Muscle layer of colon (tissue), 2 donors: ENCODE data around the gene DOCK8.
"Not testable (repeated sequence)": the region's sequence is repeated elsewhere in the genome, so short reads cannot be mapped to it uniquely, and the experiment has no call there.

ENCODE experiments used
- H3K27ac ChIP-seq: one replicate; pipeline ENCODE4 v1.7.0; 2013; ENCODE audit warnings: low read depth, mild to moderate bottlenecking, low read length, moderate library complexity
- H3K27me3 ChIP-seq, 2 donors: one replicate each; pipeline ENCODE4 v1.7.0; 2013; ENCODE audit warnings: low read length in 2 of 2, mild to moderate bottlenecking in 2 of 2; ENCODE audit not compliant: insufficient read depth in 2 of 2, control insufficient read depth in 1 of 2
- H3K36me3 ChIP-seq: one replicate; pipeline ENCODE4 v1.7.0; 2013; ENCODE audit warnings: mild to moderate bottlenecking, low read length; ENCODE audit not compliant: insufficient read depth
- H3K4me1 ChIP-seq: one replicate; pipeline ENCODE4 v1.7.0; 2013; ENCODE audit warnings: mild to moderate bottlenecking, low read length; ENCODE audit not compliant: insufficient read depth
- H3K4me3 ChIP-seq, 2 donors: one replicate each; pipeline ENCODE4 v1.7.0; 2013; ENCODE audit warnings: low read length in 2 of 2, low read depth in 1 of 2, mild to moderate bottlenecking in 1 of 2, moderate library complexity in 1 of 2
- H3K9ac ChIP-seq: one replicate; pipeline ENCODE4 v1.7.0; 2013; ENCODE audit warnings: low read length
- H3K9me3 ChIP-seq: one replicate; pipeline ENCODE4 v1.7.0; 2013; ENCODE audit warnings: mild to moderate bottlenecking, low read length
- donor health status: abdominal sarcoma.
- donor health status: Adenocarcinoma of cecum.

Gene DOCK8

DNA sequence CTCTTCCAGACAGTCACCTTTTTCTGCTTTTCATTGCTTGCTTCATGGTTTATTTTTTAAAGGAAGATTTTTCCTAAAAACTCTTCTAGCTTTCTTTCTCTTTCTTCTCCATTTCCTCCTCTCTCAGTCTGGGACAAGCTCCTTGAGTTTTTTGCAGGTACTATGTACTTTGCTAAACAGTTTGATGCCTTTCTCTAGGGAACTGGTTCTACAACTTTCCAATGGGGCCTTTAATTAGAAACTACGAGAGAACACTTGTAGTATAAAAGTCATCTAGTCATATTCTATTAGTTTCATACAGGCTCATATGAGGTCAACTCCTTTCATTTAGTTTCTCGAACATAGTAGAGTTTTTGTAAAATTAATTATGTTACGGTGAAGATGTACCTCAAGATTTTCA is 189.6 kb downstream of the DOCK8 start:
- Histone ChIP-seq H3K4me3 (no peak overlapping the region), H3K36me3 (no peaks in the 10 kb centered on the region), H3K27ac (no peak overlapping the region), H3K9ac (no peak overlapping the region), H3K4me1 (no peaks in the 10 kb centered on the region), H3K9me3 (no peaks in the 10 kb centered on the region), H3K27me3 (no peaks in the 10 kb centered on the region)

DNA sequence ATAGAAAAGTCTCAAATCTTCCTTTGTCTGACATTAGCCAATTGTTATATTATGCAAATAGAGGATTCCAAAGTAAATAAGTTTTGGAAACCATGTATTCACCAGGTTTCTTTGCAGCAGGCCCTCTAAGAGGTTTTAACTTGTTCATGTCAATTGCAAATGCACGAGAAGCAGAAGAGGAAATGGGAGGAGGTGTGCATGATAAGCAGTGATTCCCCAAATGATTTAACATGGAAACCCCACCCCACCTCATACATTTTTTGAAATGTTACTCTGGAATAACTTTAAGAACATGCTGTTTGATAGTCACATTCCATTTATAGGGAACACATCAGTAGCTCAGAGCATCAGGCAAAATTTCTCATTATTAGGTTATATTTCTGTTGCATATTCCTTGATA is 190.7 kb downstream of the DOCK8 start:
- no peak overlapping the region for H3K9ac ChIP-seq
- H3K4me3 ChIP-seq, result no peak overlapping the region
- H3K9me3 ChIP-seq, result no peaks in the 10 kb centered on the region
- no peak overlapping the region for H3K27ac ChIP-seq
- H3K27me3 ChIP-seq, result no peaks in the 10 kb centered on the region
- H3K4me1 ChIP-seq, result no peaks in the 10 kb centered on the region
- no peaks in the 10 kb centered on the region for H3K36me3 ChIP-seq

DNA sequence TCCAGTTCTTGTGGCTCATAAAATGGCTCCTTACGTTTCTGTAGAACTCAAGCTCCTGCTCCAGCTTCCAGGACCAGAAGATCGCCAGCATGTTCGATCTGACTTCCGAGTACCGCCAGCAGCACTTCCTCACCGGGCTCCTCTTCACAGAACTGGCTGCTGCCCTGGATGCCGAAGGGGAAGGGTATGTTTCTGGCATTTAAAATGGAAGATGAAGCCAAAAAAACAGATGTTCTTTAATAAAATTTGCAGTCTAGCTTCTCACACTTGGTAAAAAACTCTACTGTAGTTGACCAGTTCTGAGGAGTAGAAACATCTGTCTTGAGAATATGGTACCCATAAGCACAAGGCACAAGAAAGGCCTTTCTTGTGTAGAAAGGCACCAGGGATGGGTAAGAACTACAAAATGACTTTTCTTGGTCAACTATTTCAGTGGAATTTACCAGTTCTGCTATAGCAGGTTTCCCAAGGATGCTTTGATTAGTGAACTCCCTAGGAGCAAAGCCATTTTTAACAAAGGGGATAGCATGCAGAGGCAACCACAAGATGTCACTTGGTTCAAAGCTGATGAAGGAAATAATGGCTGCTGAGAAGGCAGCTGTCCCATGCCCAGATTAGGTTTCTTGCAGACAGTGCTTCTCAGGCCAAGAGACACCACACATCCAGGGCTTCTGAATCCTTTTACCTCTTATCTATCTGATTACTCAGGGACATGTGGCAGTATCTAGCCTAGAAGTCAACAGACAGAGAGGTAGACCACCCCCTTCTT is 192.4 kb downstream of the DOCK8 start:
- H3K4me1 ChIP-seq, result no peaks in the 10 kb centered on the region
- no peak overlapping the region for H3K27ac ChIP-seq
- H3K36me3 ChIP-seq, result no peaks in the 10 kb centered on the region

DNA sequence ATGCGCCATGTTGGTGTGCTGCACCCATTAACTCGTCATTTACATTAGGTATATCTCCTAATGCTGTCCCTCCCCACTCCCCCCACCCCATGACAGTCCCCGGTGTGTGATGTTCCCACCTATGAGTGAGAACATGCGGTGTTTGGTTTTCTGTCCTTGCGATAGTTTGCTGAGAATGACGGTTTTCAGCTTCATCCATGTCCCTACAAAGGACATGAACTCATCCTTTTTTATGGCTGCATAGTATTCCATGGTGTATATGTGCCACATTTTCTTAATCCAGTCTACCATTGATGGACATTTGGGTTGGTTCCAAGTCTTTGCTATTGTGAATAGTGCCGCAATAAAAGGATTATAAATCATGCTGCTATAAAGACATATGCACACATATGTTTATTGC is 195.0 kb downstream of the DOCK8 start:
- H3K4me3 ChIP-seq, H3K9me3 ChIP-seq, H3K27me3 ChIP-seq, H3K9ac ChIP-seq, H3K27ac ChIP-seq, H3K4me1 ChIP-seq, H3K36me3 ChIP-seq: not testable (repeated sequence)

More for the DNA sequence above, 192.4 kb downstream of the DOCK8 start:
- H3K27me3 ChIP-seq, result no peaks in the 10 kb centered on the region
- H3K9ac ChIP-seq, result no peak overlapping the region
- H3K4me3 ChIP-seq, result no peak overlapping the region
- no peaks in the 10 kb centered on the region for H3K9me3 ChIP-seq

DNA sequence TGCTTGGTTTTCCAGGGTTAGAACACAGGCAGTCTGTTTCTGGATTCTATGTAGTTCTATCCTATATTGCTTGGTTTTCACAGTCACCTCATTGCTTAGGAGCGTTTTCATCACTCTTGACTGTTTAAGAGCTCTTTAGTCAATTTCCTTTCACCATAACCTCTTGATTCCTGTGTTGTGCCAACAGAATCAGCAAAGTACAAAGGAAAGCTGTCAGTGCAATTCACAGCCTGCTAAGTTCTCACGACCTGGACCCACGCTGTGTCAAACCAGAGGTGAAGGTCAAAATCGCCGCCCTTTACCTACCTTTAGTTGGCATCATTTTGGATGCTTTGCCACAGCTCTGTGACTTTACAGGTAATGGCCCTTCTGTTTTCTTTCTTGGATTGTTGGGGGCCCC is 199.9 kb downstream of the DOCK8 start:
- H3K4me1 ChIP-seq, result no peaks in the 10 kb centered on the region
- H3K9ac ChIP-seq, result no peak overlapping the region
- H3K4me3 ChIP-seq, result no peak overlapping the region
- no peaks in the 10 kb centered on the region for H3K36me3 ChIP-seq
- H3K9me3 ChIP-seq, result no peaks in the 10 kb centered on the region
- H3K27me3 ChIP-seq, result no peaks in the 10 kb centered on the region
- no peak overlapping the region for H3K27ac ChIP-seq

DNA sequence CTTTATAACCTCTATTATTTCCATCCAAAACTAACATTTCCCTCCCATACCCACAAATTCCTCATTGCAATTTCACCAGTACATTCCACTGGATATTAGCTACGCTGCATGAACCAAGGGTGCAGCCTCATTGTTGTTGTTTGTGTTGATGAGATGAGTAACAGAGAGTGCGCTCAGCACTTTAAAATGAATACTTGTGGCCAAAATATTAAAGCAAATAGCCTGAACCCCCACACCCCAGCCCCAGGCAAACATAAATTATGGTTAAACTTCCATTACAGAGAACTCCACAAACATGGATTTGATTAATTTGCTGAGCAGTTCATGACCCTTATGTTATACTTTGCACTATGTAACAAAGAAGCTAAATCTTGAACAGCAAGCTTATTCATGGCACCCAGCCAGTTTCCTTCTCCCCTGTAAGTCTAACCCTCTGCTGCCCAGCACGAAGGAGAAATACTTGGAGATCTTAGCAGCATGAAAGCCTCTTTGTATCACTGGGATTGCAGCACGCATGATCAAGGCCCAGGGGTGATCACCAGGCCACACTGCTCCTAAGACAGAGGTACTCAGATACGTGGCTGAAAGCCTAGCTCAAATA is 205.0 kb downstream of the DOCK8 start:
- Histone ChIP-seq H3K4me1 (no peaks in the 10 kb centered on the region), H3K4me3 (no peak overlapping the region), H3K36me3 (no peaks in the 10 kb centered on the region), H3K27me3 (no peaks in the 10 kb centered on the region), H3K9me3 (no peaks in the 10 kb centered on the region), H3K27ac (no peak overlapping the region), H3K9ac (no peak overlapping the region)

DNA sequence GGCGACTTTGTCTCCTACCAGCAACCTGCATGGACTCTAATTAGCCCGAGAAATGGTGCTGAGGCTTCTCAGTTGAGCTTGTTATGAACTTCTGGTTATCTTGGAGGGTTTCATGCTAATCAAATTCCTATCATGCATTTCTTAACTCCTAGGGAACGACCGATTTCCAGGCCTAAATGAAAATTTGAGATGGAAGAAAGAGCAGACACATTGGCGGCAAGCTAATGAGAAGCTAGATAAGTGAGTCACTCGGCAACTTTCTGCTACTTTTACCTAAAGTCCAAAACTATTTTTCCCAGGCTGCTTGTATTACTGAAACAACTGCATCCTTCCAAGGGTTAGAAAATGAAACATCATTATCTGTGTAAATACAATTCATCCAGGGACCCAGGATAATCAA is 207.2 kb downstream of the DOCK8 start:
- Histone ChIP-seq H3K36me3 (no peaks in the 10 kb centered on the region), H3K9ac (no peak overlapping the region), H3K27me3 (no peaks in the 10 kb centered on the region), H3K27ac (no peak overlapping the region), H3K4me3 (no peak overlapping the region), H3K9me3 (no peaks in the 10 kb centered on the region), H3K4me1 (no peaks in the 10 kb centered on the region)

DNA sequence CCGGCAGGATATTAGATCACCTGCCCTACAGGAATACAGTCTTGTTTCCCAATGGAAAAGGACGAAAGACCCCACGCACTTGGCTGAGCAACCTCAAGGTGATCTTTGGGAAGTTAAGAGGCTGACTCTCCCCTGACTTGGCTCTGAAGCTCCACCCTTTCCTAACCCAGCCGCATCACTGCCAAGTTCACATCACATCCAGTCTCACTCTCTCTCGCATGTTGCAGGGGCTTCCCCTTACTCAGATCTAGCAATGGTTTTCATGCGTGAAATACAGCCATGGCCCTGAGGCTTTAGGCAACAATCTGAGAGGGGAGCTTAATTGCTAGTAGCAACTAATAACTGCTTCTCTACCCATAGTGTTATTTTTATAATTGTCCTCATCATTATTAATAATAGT is 211.6 kb downstream of the DOCK8 start:
- H3K36me3 ChIP-seq, result no peaks in the 10 kb centered on the region
- no peaks in the 10 kb centered on the region for H3K4me1 ChIP-seq
- no peak overlapping the region for H3K27ac ChIP-seq
- no peak overlapping the region for H3K9ac ChIP-seq
- H3K9me3 ChIP-seq, result no peaks in the 10 kb centered on the region
- no peaks in the 10 kb centered on the region for H3K27me3 ChIP-seq
- no peak overlapping the region for H3K4me3 ChIP-seq

DNA sequence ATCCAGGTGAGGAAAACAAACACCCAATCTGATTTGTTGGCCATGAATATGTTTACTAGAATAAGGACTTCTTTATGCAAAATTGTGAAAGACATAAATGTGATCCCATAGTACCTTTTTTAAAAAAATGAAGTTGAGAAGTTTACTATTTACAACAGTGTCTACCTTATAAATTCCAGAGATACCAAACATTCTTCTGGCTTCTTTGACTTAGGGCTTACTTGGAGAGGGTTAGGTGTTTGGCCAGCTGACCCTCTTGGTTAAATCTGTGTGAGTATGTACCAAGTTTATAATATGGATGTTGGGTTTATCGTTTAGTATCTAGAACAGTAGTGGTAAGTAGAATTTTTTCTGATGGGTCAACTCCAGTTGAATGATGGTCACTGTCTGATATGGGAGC is 212.3 kb downstream of the DOCK8 start:
- Histone ChIP-seq H3K4me3 (no peak overlapping the region), H3K4me1 (no peaks in the 10 kb centered on the region), H3K9ac (no peak overlapping the region), H3K36me3 (no peaks in the 10 kb centered on the region), H3K27ac (no peak overlapping the region), H3K27me3 (no peaks in the 10 kb centered on the region), H3K9me3 (no peaks in the 10 kb centered on the region)

DNA sequence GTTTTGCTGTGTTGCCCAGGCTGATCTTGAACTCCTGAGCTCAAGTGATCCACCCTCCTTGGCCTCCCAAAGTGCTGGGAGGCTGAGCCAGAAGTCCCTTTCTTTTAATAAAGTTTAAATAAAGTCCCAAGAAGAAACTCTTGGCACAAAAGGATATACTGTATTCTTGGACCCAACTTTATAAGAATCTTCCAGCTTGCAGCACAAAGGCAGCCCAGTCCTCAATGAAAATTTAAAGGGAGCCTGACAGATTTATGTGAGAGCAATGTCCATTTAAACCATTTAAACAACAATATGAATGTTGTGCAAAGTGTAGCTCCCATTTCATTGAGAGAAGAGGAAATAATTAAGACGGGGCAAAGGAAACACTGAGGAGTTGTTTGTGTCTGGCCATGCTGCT is 217.0 kb downstream of the DOCK8 start:
- Histone ChIP-seq H3K27me3 (no peaks in the 10 kb centered on the region), H3K4me3 (no peak overlapping the region), H3K9ac (no peak overlapping the region), H3K27ac (no peak overlapping the region), H3K4me1 (peaks cover under 1% of the 10 kb centered on the region), H3K36me3 (no peaks in the 10 kb centered on the region), H3K9me3 (no peaks in the 10 kb centered on the region)

DNA sequence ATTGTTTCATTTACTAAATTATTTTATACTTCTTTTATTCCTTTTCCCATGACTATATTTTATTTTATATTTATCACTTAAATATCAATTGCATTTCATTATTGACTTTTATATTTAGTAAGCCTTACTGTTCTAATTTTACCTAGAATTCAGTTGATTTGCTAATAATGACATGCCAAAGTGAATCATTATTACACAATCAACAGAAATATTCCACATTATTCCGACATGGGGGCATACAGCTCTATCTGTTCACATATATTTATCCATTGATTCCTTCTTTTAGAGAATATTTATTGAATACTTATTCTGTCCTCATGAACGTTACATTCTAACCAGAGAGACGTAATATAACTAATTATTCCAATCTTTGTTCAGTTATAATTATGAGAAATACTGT is 221.8 kb downstream of the DOCK8 start:
- Histone ChIP-seq H3K4me3 (no peak overlapping the region), H3K4me1 (peaks cover 14% of the 10 kb centered on the region), H3K27me3 (no peaks in the 10 kb centered on the region), H3K27ac (peak overlapping the region; percentile 1), H3K36me3 (no peaks in the 10 kb centered on the region), H3K9ac (no peak overlapping the region), H3K9me3 (no peaks in the 10 kb centered on the region)

DNA sequence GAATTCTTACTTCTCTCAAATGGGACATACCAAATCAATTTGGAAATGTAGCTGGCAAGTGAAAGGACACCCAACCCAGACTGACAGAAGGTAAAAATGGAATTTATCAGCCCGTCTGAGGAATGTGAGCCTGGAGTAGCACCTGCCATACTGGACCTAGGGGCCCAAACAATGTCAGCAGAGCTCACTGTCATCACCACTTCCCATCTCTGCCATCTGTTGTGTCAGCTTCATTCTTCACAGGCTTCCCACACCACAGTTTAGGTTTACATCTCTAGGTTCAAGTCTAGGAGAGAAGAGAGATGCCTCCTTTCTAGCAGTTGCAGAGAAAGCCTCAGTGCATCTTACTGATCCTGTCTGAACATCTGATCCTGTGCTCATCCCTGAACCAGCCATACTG is 222.4 kb downstream of the DOCK8 start:
- Histone ChIP-seq H3K36me3 (no peaks in the 10 kb centered on the region), H3K27ac (peak overlapping the region; percentile 1), H3K4me3 (no peak overlapping the region)

More for the DNA sequence above, 222.4 kb downstream of the DOCK8 start:
- no peaks in the 10 kb centered on the region for H3K27me3 ChIP-seq
- peaks cover 14% of the 10 kb centered on the region for H3K4me1 ChIP-seq
- no peaks in the 10 kb centered on the region for H3K9me3 ChIP-seq
- H3K9ac ChIP-seq, result no peak overlapping the region
